Karpas-422 (cell line): ENCODE measurements around the gene LMO7. TPM values are rescaled to one million over a fixed set of nuclear protein-coding genes. Genes with fewer than 3 reads are reported as not detected.

Source experiments
- DNase-seq: peaks from one replicate; pipeline ENCODE4 v3.0.0-alpha.2; 2015
- H2AFZ ChIP-seq: fragments of 200-600 bp; sonication (generic); 2 replicates; pipeline ENCODE4 v1.6.1; 2014; ENCODE audit warnings: antibody characterized with exemption, low read length, mixed read lengths
- H3K27ac ChIP-seq: fragments of 200-600 bp; sonication (generic); 2 replicates; pipeline ENCODE4 v1.5.1; 2014; ENCODE audit warnings: mild to moderate bottlenecking, low read length, moderate library complexity
- H3K27me3 ChIP-seq: fragments of 200-600 bp; sonication (generic); 2 replicates; pipeline ENCODE4 v1.6.1; 2014; ENCODE audit warnings: low read length, mixed read lengths
- H3K36me3 ChIP-seq: fragments of 200-600 bp; sonication (generic); 2 replicates; pipeline ENCODE4 v1.6.1; 2014; ENCODE audit warnings: low read length, mixed read lengths; ENCODE audit not compliant: insufficient read depth
- H3K4me1 ChIP-seq: fragments of 200-600 bp; sonication (generic); 2 replicates; pipeline ENCODE4 v1.6.1; 2014; ENCODE audit warnings: mild to moderate bottlenecking, low read length, mixed read lengths
- H3K4me2 ChIP-seq: fragments of 200-600 bp; sonication (generic); 2 replicates; pipeline ENCODE4 v1.6.1; 2014; ENCODE audit warnings: low read length, low read depth, mild to moderate bottlenecking; ENCODE audit not compliant: poor library complexity, severe bottlenecking
- H3K4me3 ChIP-seq: fragments of 200-600 bp; sonication (generic); 2 replicates; pipeline ENCODE4 v1.5.1; 2014; ENCODE audit warnings: mild to moderate bottlenecking, antibody characterized with exemption, low read length, mixed read lengths
- H3K79me2 ChIP-seq: fragments of 200-600 bp; sonication (generic); 2 replicates; pipeline ENCODE4 v1.6.1; 2014; ENCODE audit warnings: mild to moderate bottlenecking, low read length, mixed read lengths
- H3K9ac ChIP-seq: fragments of 200-600 bp; sonication (generic); 2 replicates; pipeline ENCODE4 v1.6.0; 2014; ENCODE audit warnings: low read length
- H3K9me2 ChIP-seq: fragments of 200-600 bp; sonication (generic), shearing (Covaris generic); replicated peaks from 2 replicates; pipeline ENCODE4 v1.6.0; 2014; ENCODE audit warnings: mild to moderate bottlenecking, low read length, moderate library complexity; ENCODE audit not compliant: insufficient read depth
- H3K9me3 ChIP-seq: fragments of 300-700, 200-600 bp; sonication (generic); 2 replicates; pipeline ENCODE4 v1.6.1; 2014; ENCODE audit warnings: low read length, mixed read lengths
- H4K20me1 ChIP-seq: fragments of 200-600 bp; sonication (generic); 2 replicates; pipeline ENCODE4 v1.6.1; 2014; ENCODE audit warnings: mild to moderate bottlenecking, antibody characterized with exemption, low read length, low read depth; ENCODE audit not compliant: insufficient read depth
- total RNA-seq: library from RNA; depleted of rRNA; stranded (reverse); fragments of >200 nt; shearing (Covaris generic); gene quantifications from 2 replicates; pipeline ENCODE4 v1.2.3, GENCODE V29; 2014; ENCODE audit warnings: low replicate concordance

The LMO7 gene
- total RNA-seq, 1 experiment from 2014 or later: 40.0 TPM

GRCh38 chr13:75839406-75839805 lies 203.3 kb downstream of the LMO7 start:
- Histone ChIP-seq H3K9ac (no peak overlapping the region), H2AFZ (no peak overlapping the region), H3K9me2 (no peaks in the 10 kb centered on the region), H3K27ac (no peak overlapping the region), H3K4me3 (no peak overlapping the region), H3K4me1 (no peaks in the 10 kb centered on the region), H3K9me3 (no peaks in the 10 kb centered on the region), H3K27me3 (no peaks in the 10 kb centered on the region), H3K4me2 (no peak overlapping the region), H3K36me3 (0 out of 2 replicates have a peak, but pooled peaks cover 5% of the 10 kb centered on the region), H4K20me1 (no peaks in the 10 kb centered on the region), H3K79me2 (no peaks in the 10 kb centered on the region)
- no peak for DNase-seq

- Histone ChIP-seq H3K9ac (no peak overlapping the region), H3K4me1 (no peaks in the 10 kb centered on the region), H3K4me3 (no peak overlapping the region), H3K9me2 (no peaks in the 10 kb centered on the region), H3K36me3 (0 out of 2 replicates have a peak, but pooled peaks cover 5% of the 10 kb centered on the region), H3K27ac (no peak overlapping the region), H3K9me3 (no peaks in the 10 kb centered on the region), H4K20me1 (no peaks in the 10 kb centered on the region), H3K79me2 (no peaks in the 10 kb centered on the region), H3K4me2 (no peak overlapping the region), H2AFZ (no peak overlapping the region), H3K27me3 (no peaks in the 10 kb centered on the region)
- no peak for DNase-seq
These were observed 205.8 kb downstream of the LMO7 start for GRCh38 chr13:75841905-75842304.

- Histone ChIP-seq H2AFZ (no peak overlapping the region), H3K4me2 (no peak overlapping the region), H3K9me3 (no peaks in the 10 kb centered on the region), H3K27ac (no peak overlapping the region), H3K27me3 (no peaks in the 10 kb centered on the region), H3K9ac (no peak overlapping the region), H4K20me1 (no peaks in the 10 kb centered on the region), H3K4me1 (no peaks in the 10 kb centered on the region), H3K4me3 (no peak overlapping the region), H3K36me3 (0 out of 2 replicates have a peak, but pooled peaks cover 5% of the 10 kb centered on the region), H3K79me2 (no peaks in the 10 kb centered on the region), H3K9me2 (no peaks in the 10 kb centered on the region)
- DNase-seq: no peak
These were observed 206.9 kb downstream of the LMO7 start for GRCh38 chr13:75843074-75843473.

GRCh38 chr13:75843991-75844390 lies 207.9 kb downstream of the LMO7 start:
- H3K4me3 ChIP-seq: no peak overlapping the region
- no peaks in the 10 kb centered on the region for H3K9me3 ChIP-seq
- H3K9me2 ChIP-seq: no peaks in the 10 kb centered on the region
- H3K9ac ChIP-seq: no peak overlapping the region
- H3K4me2 ChIP-seq: no peak overlapping the region
- no peaks in the 10 kb centered on the region for H4K20me1 ChIP-seq
- no peak overlapping the region for H3K27ac ChIP-seq
- H3K36me3 ChIP-seq: 0 out of 2 replicates have a peak, but pooled peaks cover 5% of the 10 kb centered on the region
- no peak for DNase-seq
- no peaks in the 10 kb centered on the region for H3K27me3 ChIP-seq
- no peak overlapping the region for H2AFZ ChIP-seq
- H3K79me2 ChIP-seq: no peaks in the 10 kb centered on the region
- H3K4me1 ChIP-seq: no peaks in the 10 kb centered on the region

GRCh38 chr13:75847588-75847987 lies 211.5 kb downstream of the LMO7 start:
- Histone ChIP-seq H2AFZ (no peak overlapping the region), H3K9me3 (no peaks in the 10 kb centered on the region), H3K9ac (no peak overlapping the region), H3K4me3 (no peak overlapping the region), H3K27me3 (no peaks in the 10 kb centered on the region), H4K20me1 (no peaks in the 10 kb centered on the region), H3K36me3 (0 out of 2 replicates have a peak, but pooled peaks cover 5% of the 10 kb centered on the region), H3K79me2 (no peaks in the 10 kb centered on the region), H3K27ac (no peak overlapping the region), H3K4me1 (no peaks in the 10 kb centered on the region), H3K9me2 (no peaks in the 10 kb centered on the region), H3K4me2 (no peak overlapping the region)
- DNase-seq: no peak

GRCh38 chr13:75850916-75851315 lies 214.8 kb downstream of the LMO7 start:
- Histone ChIP-seq H3K4me2 (no peak overlapping the region), H2AFZ (no peak overlapping the region), H3K4me3 (no peak overlapping the region), H3K9me3 (no peaks in the 10 kb centered on the region), H3K79me2 (no peaks in the 10 kb centered on the region), H4K20me1 (no peaks in the 10 kb centered on the region), H3K4me1 (no peaks in the 10 kb centered on the region), H3K27me3 (no peaks in the 10 kb centered on the region), H3K27ac (no peak overlapping the region), H3K9ac (no peak overlapping the region), H3K36me3 (no peaks in the 10 kb centered on the region), H3K9me2 (no peaks in the 10 kb centered on the region)
- no peak for DNase-seq

GRCh38 chr13:75855216-75855615 lies 219.1 kb downstream of the LMO7 start:
- Histone ChIP-seq H3K27me3 (no peaks in the 10 kb centered on the region), H3K79me2 (no peaks in the 10 kb centered on the region)
- no peak for DNase-seq

GRCh38 chr13:75855847-75856246 lies 219.7 kb downstream of the LMO7 start:
- H3K9ac ChIP-seq: no peak overlapping the region
- H3K27me3 ChIP-seq: no peaks in the 10 kb centered on the region
- no peak overlapping the region for H3K4me3 ChIP-seq
- H3K36me3 ChIP-seq: no peaks in the 10 kb centered on the region
- DNase-seq: no peak
- no peak overlapping the region for H2AFZ ChIP-seq
- H4K20me1 ChIP-seq: no peaks in the 10 kb centered on the region
- H3K79me2 ChIP-seq: no peaks in the 10 kb centered on the region
- H3K9me2 ChIP-seq: no peaks in the 10 kb centered on the region
- no peak overlapping the region for H3K4me2 ChIP-seq
- no peak overlapping the region for H3K27ac ChIP-seq
- H3K9me3 ChIP-seq: no peaks in the 10 kb centered on the region
- no peaks in the 10 kb centered on the region for H3K4me1 ChIP-seq

More at GRCh38 chr13:75855216-75855615, 219.1 kb downstream of the LMO7 start:
- Histone ChIP-seq H2AFZ (no peak overlapping the region), H3K9me2 (no peaks in the 10 kb centered on the region), H3K9ac (no peak overlapping the region), H3K27ac (no peak overlapping the region), H3K36me3 (no peaks in the 10 kb centered on the region), H4K20me1 (no peaks in the 10 kb centered on the region), H3K9me3 (no peaks in the 10 kb centered on the region), H3K4me3 (no peak overlapping the region), H3K4me1 (no peaks in the 10 kb centered on the region), H3K4me2 (no peak overlapping the region)

- H3K79me2 ChIP-seq: no peaks in the 10 kb centered on the region
- no peak overlapping the region for H2AFZ ChIP-seq
- DNase-seq: no peak
- H3K4me3 ChIP-seq: no peak overlapping the region
- H3K9ac ChIP-seq: no peak overlapping the region
- no peaks in the 10 kb centered on the region for H3K4me1 ChIP-seq
- H4K20me1 ChIP-seq: no peaks in the 10 kb centered on the region
- no peaks in the 10 kb centered on the region for H3K9me3 ChIP-seq
- no peaks in the 10 kb centered on the region for H3K36me3 ChIP-seq
- no peaks in the 10 kb centered on the region for H3K27me3 ChIP-seq
- no peak overlapping the region for H3K27ac ChIP-seq
- H3K4me2 ChIP-seq: no peak overlapping the region
- H3K9me2 ChIP-seq: no peaks in the 10 kb centered on the region
These were observed 221.2 kb downstream of the LMO7 start for GRCh38 chr13:75857291-75857690.
